ENCODE results near the gene TENM4. TPM values are rescaled to one million over a fixed set of nuclear protein-coding genes. Genes with fewer than 3 reads are reported as not detected.

Gene TENM4
- polyA plus RNA-seq, 3 donors: 0.31 to 1.7 TPM; not detected in 1

DNA sequence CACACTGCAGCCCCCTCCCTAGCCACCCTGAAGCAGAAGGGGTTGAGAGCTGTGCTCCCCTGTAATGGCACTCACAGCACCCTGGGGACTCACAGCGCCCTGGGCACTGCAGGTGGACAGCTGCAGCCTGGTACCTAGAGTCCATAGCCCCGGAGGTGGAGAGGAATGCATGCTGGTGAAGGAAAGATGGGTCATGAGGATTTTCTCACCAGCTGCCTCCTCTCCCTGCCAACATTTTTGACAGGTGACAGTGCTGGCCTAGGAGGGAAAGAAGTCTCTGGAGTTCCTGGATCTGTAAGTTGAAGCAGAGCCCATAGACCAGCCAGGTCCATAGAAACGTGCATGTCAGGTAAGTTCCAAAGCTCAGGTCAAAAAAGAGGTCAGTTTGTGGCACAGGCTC lies 330.5 kb downstream of the TENM4 start:
- Histone ChIP-seq H2AFZ (ENCODE audit: insufficient read depth, low read depth, low read length, poor library complexity, severe bottlenecking) (no peak overlapping the region), H3K79me2 (ENCODE audit: insufficient read depth, low read length) (no peaks in the 10 kb centered on the region), H3K4me2 (replicated peaks; ENCODE audit: extremely low read depth, low read length, poor library complexity, severe bottlenecking) (no peak overlapping the region), H3K27me3 (ENCODE audit: control insufficient read depth in 2 of 2, insufficient read depth in 2 of 2, low read length in 2 of 2) (no peaks in the 10 kb centered on the region), H3K9ac (ENCODE audit: insufficient read depth, low read length, poor library complexity, severe bottlenecking) (no peak overlapping the region), H3K9me3 (replicated peaks in 1 of 2; ENCODE audit: control insufficient read depth in 1 of 2, insufficient read depth in 1 of 2, low read length in 2 of 2) (peaks cover 0 to 3% of the 10 kb centered on the region in 2 donors), H3K4me1 (ENCODE audit: control insufficient read depth in 1 of 2, insufficient read depth in 2 of 2, low read length in 2 of 2) (no peaks in the 10 kb centered on the region), H4K20me1 (ENCODE audit: insufficient read depth, low read length) (no peaks in the 10 kb centered on the region), H3K36me3 (replicated peaks in 1 of 2; ENCODE audit: control insufficient read depth in 1 of 2, insufficient read depth in 2 of 2, low read length in 2 of 2) (no peaks in the 10 kb centered on the region), H3K27ac (ENCODE audit: low read depth in 1 of 2, low read length in 2 of 2) (no peak overlapping the region), H3K4me3 (replicated peaks in 1 of 3; ENCODE audit: low read depth in 2 of 3, low read length in 3 of 3) (no peak overlapping the region)
- Mint-ChIP-seq H3K36me3 (no peaks in the 10 kb centered on the region), H3K4me1 (no peaks in the 10 kb centered on the region), H3K27me3 (ENCODE audit: low read depth in 3 of 3) (peaks cover 5 to 9% (median 6%) of the 10 kb centered on the region in 3 donors), H3K9me3 (peaks cover 0 to 3% (median under 1%) of the 10 kb centered on the region in 7 donors), H3K27ac (no peak overlapping the region), H3K4me3 (no peak overlapping the region)
- TF ChIP-seq CTCF (IDR thresholded peaks at IDR 0.05): no peak
- intact Hi-C loops (cut with micrococcal nuclease): no loop called here
- WGBS (ENCODE audit: insufficient coverage): 86% methylated on average over 1 of the region's 3 CpGs
- no peak for DNase-seq

DNA sequence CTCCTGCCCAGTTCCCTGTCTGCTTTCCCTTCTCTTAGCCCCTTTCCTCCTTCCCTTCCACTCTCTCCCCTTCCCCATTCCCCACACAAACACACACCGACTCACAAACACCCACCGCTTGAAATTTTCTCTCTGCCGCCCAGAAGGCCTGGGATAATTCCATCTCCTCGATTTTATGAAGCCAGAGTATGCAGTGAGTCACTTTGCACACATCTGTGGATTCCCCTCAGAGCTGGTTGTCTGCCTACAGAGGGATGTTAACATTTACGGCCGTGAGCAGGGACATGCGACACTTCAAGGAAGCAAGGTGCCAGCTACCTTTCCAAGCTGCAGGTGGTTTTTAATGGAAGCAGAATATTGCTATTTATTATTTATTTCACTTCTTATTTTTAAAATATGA lies 332.0 kb downstream of the TENM4 start:
- Histone ChIP-seq H3K79me2 (ENCODE audit: insufficient read depth, low read length) (no peaks in the 10 kb centered on the region), H3K9me3 (replicated peaks in 1 of 2; ENCODE audit: control insufficient read depth in 1 of 2, insufficient read depth in 1 of 2, low read length in 2 of 2) (peaks cover 0 to 3% of the 10 kb centered on the region in 2 donors), H3K4me1 (ENCODE audit: control insufficient read depth in 1 of 2, insufficient read depth in 2 of 2, low read length in 2 of 2) (no peaks in the 10 kb centered on the region), H3K4me3 (replicated peaks in 1 of 3; ENCODE audit: low read depth in 2 of 3, low read length in 3 of 3) (no peak overlapping the region), H2AFZ (ENCODE audit: insufficient read depth, low read depth, low read length, poor library complexity, severe bottlenecking) (no peak overlapping the region), H3K9ac (ENCODE audit: insufficient read depth, low read length, poor library complexity, severe bottlenecking) (no peak overlapping the region), H3K27me3 (ENCODE audit: control insufficient read depth in 2 of 2, insufficient read depth in 2 of 2, low read length in 2 of 2) (no peaks in the 10 kb centered on the region), H3K4me2 (replicated peaks; ENCODE audit: extremely low read depth, low read length, poor library complexity, severe bottlenecking) (no peak overlapping the region), H3K36me3 (replicated peaks in 1 of 2; ENCODE audit: control insufficient read depth in 1 of 2, insufficient read depth in 2 of 2, low read length in 2 of 2) (no peaks in the 10 kb centered on the region), H3K27ac (ENCODE audit: low read depth in 1 of 2, low read length in 2 of 2) (no peak overlapping the region), H4K20me1 (ENCODE audit: insufficient read depth, low read length) (no peaks in the 10 kb centered on the region)
- peaks cover 3 to 6% (median 5%) of the 10 kb centered on the region in 3 donors for H3K27me3 Mint-ChIP-seq (ENCODE audit: low read depth in 3 of 3)
- intact Hi-C loops (cut with micrococcal nuclease): no loop called here
- 75% methylated on average over 4 of the region's 7 CpGs for WGBS (ENCODE audit: insufficient coverage)
- no peak overlapping the region for H3K27ac Mint-ChIP-seq
- no peaks in the 10 kb centered on the region for H3K36me3 Mint-ChIP-seq
- peaks cover 0 to 3% (median 0%) of the 10 kb centered on the region in 7 donors for H3K9me3 Mint-ChIP-seq
- DNase-seq: no peak
- H3K4me1 Mint-ChIP-seq: no peaks in the 10 kb centered on the region
- TF ChIP-seq CTCF (IDR thresholded peaks at IDR 0.05): no peak
- H3K4me3 Mint-ChIP-seq: no peak overlapping the region

Measured in CD14-positive monocyte (primary cell).